CD4-positive, alpha-beta T cell (primary cell): ENCODE measurements around the gene ADIPOR1. TPM values are rescaled to one million over a fixed set of nuclear protein-coding genes. Genes with fewer than 3 reads are reported as not detected.

Experiments
- ATAC-seq: fragments of 200-7000 bp; cut with Tn5 transposase; one replicate; pipeline ENCODE4 v1.10.0; 2022; ENCODE audit warnings: mild to moderate bottlenecking; ENCODE audit not compliant: poor library complexity
- CTCF ChIA-PET: fragments of 350-600 bp; sonication (Branson Sonifier 250); formaldehyde crosslinking; loops from one replicate; lab custom pipeline; 2021; ENCODE audit warnings: antibody characterized with exemption, inconsistent platforms; lab: Charles Lee
- POLR2A ChIA-PET: fragments of 350-600 bp; sonication (Branson Sonifier 250); formaldehyde crosslinking; loops from one replicate; lab custom pipeline; 2021; ENCODE audit warnings: antibody characterized with exemption, inconsistent platforms; lab: Charles Lee
- DNase-seq, 14 experiments: peaks; one replicate each; pipeline ENCODE4 v3.0.0-alpha.2; 2013 to 2020; ENCODE audit warnings: mixed read lengths in 2 of 14
- H3K27ac ChIP-seq, 2 donors: one replicate each; pipeline versions ENCODE4 v1.5.1 to v1.7.0; 2013; ENCODE audit warnings: low read length in 2 of 2, low read depth in 1 of 2, mild to moderate bottlenecking in 1 of 2
- H3K27me3 ChIP-seq, 2 experiments: 1 replicate in 1 of 2; 2 replicates in 1 of 2; pipeline versions ENCODE4 v1.6.1 to v1.7.0; 2013; ENCODE audit warnings: low read length in 2 of 2, control low read depth in 1 of 2, mild to moderate bottlenecking in 1 of 2, moderate library complexity in 1 of 2; ENCODE audit not compliant: insufficient read depth in 2 of 2, control insufficient read depth in 1 of 2
- H3K36me3 ChIP-seq: one replicate; pipeline ENCODE4 v1.6.1; 2013; ENCODE audit warnings: low read length, control low read depth; ENCODE audit not compliant: insufficient read depth
- H3K4me1 ChIP-seq: one replicate; pipeline ENCODE4 v1.6.1; 2013; ENCODE audit warnings: low read length, control low read depth; ENCODE audit not compliant: insufficient read depth
- H3K4me3 ChIP-seq: one replicate; pipeline ENCODE4 v1.5.1; 2013; ENCODE audit warnings: mild to moderate bottlenecking, low read length, moderate library complexity
- H3K9me3 ChIP-seq, 2 experiments: 1 replicate in 1 of 2; 2 replicates in 1 of 2; pipeline versions ENCODE4 v1.6.1 to v1.7.0; 2013; ENCODE audit warnings: low read length in 2 of 2, mild to moderate bottlenecking in 2 of 2, control low read depth in 1 of 2, moderate library complexity in 1 of 2; ENCODE audit not compliant: control insufficient read depth in 1 of 2, insufficient read depth in 1 of 2
- H3K27ac Mint-ChIP-seq: one replicate; pipeline ENCODE4 v1.8.0; 2020; ENCODE audit warnings: mixed read lengths
- H3K27me3 Mint-ChIP-seq: one replicate; pipeline ENCODE4 v1.8.0; 2021; ENCODE audit warnings: mixed read lengths
- H3K36me3 Mint-ChIP-seq: one replicate; pipeline ENCODE4 v1.8.0; 2021; ENCODE audit warnings: low read depth, mixed read lengths
- H3K4me1 Mint-ChIP-seq: one replicate; pipeline ENCODE4 v1.8.0; 2021; ENCODE audit warnings: low read depth, mixed read lengths
- H3K4me3 Mint-ChIP-seq: one replicate; pipeline ENCODE4 v1.8.0; 2020; ENCODE audit warnings: mild to moderate bottlenecking, mixed read lengths
- H3K9me3 Mint-ChIP-seq: one replicate; pipeline ENCODE4 v1.8.0; 2020; ENCODE audit warnings: mixed read lengths
- intact Hi-C, 2 experiments: fragments of 100-400 bp; cut with DNase I in 1 of 2; cut with micrococcal nuclease in 1 of 2; formaldehyde crosslinking; loops; one replicate each; pipeline versions ENCODE4 v1.15.1 to v1.9.0; 2023 to 2025; cut with DNase I, micrococcal nuclease
- total RNA-seq, 174 experiments: library from RNA in 2 of 174; stranded (reverse) in 2 of 174; gene quantifications; one replicate each; pipeline ENCODE4 v1.2.3 and lab custom pipeline; 2021 to 2026
- TF ChIP-seq, protein P1 (sequence below): fragments of 200-600 bp; IDR thresholded peaks from one replicate; pipeline ENCODE4 v1.8.0; 2022; ENCODE audit warnings: antibody characterized with exemption, mild to moderate bottlenecking

ADIPOR1 gene
- total RNA-seq, 2 experiments from 2014 or later: 91.5 to 95.6 TPM

DNA sequence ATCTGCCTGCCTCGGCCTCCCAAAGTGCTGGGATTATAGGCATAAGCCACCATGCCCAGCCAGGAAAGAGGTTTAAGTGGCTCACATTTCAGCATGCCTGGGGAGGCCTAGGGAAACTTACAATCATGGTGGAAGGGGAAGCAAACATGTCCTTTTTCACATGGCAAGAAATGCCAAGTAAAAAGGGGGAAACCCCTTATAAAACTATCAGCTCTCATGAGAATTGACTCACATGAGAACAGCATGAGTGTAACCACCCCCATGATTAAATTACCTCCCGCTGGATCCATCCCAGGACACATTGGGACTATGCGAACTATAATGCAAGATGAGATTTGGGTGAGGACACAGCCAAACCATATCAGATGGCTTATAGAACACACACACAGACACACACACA, 22.3 kb downstream of the ADIPOR1 start:
- DNase-seq (no peak), ATAC-seq (no peak)
- ChIA-PET POLR2A (no interaction called here), CTCF (no interaction called here)
- TF ChIP-seq, protein P1, sequence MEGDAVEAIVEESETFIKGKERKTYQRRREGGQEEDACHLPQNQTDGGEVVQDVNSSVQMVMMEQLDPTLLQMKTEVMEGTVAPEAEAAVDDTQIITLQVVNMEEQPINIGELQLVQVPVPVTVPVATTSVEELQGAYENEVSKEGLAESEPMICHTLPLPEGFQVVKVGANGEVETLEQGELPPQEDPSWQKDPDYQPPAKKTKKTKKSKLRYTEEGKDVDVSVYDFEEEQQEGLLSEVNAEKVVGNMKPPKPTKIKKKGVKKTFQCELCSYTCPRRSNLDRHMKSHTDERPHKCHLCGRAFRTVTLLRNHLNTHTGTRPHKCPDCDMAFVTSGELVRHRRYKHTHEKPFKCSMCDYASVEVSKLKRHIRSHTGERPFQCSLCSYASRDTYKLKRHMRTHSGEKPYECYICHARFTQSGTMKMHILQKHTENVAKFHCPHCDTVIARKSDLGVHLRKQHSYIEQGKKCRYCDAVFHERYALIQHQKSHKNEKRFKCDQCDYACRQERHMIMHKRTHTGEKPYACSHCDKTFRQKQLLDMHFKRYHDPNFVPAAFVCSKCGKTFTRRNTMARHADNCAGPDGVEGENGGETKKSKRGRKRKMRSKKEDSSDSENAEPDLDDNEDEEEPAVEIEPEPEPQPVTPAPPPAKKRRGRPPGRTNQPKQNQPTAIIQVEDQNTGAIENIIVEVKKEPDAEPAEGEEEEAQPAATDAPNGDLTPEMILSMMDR: no peak
- H3K27me3 Mint-ChIP-seq: peaks cover 26% of the 10 kb centered on the region
- Histone ChIP-seq H3K4me1 (no peaks in the 10 kb centered on the region), H3K27me3 (no peaks in the 10 kb centered on the region), H3K36me3 (peaks cover 4% of the 10 kb centered on the region), H3K27ac (no peak overlapping the region), H3K9me3 (no peaks in the 10 kb centered on the region), H3K4me3 (no peak overlapping the region)
- no peak overlapping the region for H3K4me3 Mint-ChIP-seq
- intact Hi-C loops: no loop called here
- H3K27ac Mint-ChIP-seq: no peak overlapping the region
- peaks cover 4% of the 10 kb centered on the region for H3K9me3 Mint-ChIP-seq
- peaks cover 16% of the 10 kb centered on the region for H3K36me3 Mint-ChIP-seq
- no peaks in the 10 kb centered on the region for H3K4me1 Mint-ChIP-seq

DNA sequence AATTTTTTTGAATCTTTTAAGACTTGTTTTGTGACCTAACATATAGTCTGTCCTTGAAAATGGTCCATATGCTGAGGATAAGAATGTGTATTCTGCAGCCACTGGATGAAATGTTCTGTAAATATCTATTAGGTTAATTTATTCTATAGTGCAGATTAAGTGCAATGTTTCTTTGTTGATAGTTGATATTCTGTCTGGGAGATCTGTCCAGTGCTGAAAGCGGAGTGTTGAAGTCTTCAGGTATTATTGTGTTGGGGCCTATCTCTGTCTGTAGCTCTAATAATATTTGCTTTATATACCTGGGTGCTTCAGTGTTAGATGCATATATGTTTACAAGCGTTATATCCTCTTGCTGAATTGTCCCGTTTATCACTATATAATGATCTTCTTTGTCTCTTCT, 23.4 kb downstream of the ADIPOR1 start:
- Histone ChIP-seq H3K27me3 (no peaks in the 10 kb centered on the region), H3K4me3 (no peak overlapping the region), H3K36me3 (no peaks in the 10 kb centered on the region), H3K9me3 (no peaks in the 10 kb centered on the region), H3K4me1 (no peaks in the 10 kb centered on the region), H3K27ac (no peak overlapping the region)
- CTCF ChIA-PET: no interaction called here
- Mint-ChIP-seq H3K27ac (no peak overlapping the region), H3K36me3 (peaks cover 8% of the 10 kb centered on the region), H3K27me3 (peaks cover 26% of the 10 kb centered on the region), H3K4me1 (no peaks in the 10 kb centered on the region), H3K9me3 (peaks cover 4% of the 10 kb centered on the region), H3K4me3 (no peak overlapping the region)
- DNase-seq (no peak), ATAC-seq (no peak)
- TF ChIP-seq, protein P1: no peak
- intact Hi-C loops: no loop called here
- POLR2A ChIA-PET: no interaction called here

DNA sequence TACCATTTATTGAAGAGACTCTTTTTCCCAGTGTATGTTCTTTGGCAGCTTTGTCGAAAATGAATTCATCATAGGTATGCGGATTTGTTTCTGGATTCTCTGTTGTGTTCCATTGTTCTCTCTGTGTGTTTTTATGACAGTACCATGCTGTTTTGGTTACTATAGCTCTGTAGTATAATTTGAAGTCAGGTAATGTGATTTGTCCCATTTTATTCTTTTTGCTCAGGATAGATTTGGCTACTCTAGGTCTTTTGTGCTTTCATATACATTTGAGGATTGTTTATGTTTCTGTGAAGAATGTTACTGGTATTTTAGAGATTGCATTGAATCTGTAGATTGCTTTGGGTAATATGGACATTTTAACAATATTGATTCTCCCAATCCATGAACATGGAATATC, 25.6 kb downstream of the ADIPOR1 start:
- CTCF ChIA-PET: no interaction called here
- POLR2A ChIA-PET: interaction anchor here (0.7 kb wide), 1 partner anchor 22 kb away, joined by 3 read pairs; no protein-coding TSS in a partner anchor
- H3K27ac Mint-ChIP-seq: no peak overlapping the region

More for the DNA sequence above, 25.6 kb downstream of the ADIPOR1 start:
- peaks cover 4% of the 10 kb centered on the region for H3K4me1 Mint-ChIP-seq
- no peak for DNase-seq
- H3K36me3 ChIP-seq: no peaks in the 10 kb centered on the region
- H3K4me1 ChIP-seq: peaks cover 3% of the 10 kb centered on the region
- no peak overlapping the region for H3K27ac ChIP-seq
- H3K4me3 ChIP-seq: no peak overlapping the region
- peaks cover 4% of the 10 kb centered on the region for H3K36me3 Mint-ChIP-seq
- H3K27me3 Mint-ChIP-seq: peaks cover 26% of the 10 kb centered on the region
- H3K9me3 ChIP-seq: no peaks in the 10 kb centered on the region
- ATAC-seq: no peak
- H3K9me3 Mint-ChIP-seq: peaks cover 4% of the 10 kb centered on the region
- TF ChIP-seq, protein P1: no peak
- intact Hi-C loops: no loop called here
- no peak overlapping the region for H3K4me3 Mint-ChIP-seq
- H3K27me3 ChIP-seq: no peaks in the 10 kb centered on the region
